Measurements from ENCODE around the gene MSLN. TPM values are rescaled to one million over a fixed set of nuclear protein-coding genes. Genes with fewer than 3 reads are reported as not detected.
A peak's percentile ranks its signal among the peaks of the same experiment; 100 is the strongest.
"Not testable (repeated sequence)": the region's sequence is repeated elsewhere in the genome, so short reads cannot be mapped to it uniquely, and the experiment has no call there.

MSLN gene
- polyA plus RNA-seq, 1 donor: 17.1 TPM

DNA sequence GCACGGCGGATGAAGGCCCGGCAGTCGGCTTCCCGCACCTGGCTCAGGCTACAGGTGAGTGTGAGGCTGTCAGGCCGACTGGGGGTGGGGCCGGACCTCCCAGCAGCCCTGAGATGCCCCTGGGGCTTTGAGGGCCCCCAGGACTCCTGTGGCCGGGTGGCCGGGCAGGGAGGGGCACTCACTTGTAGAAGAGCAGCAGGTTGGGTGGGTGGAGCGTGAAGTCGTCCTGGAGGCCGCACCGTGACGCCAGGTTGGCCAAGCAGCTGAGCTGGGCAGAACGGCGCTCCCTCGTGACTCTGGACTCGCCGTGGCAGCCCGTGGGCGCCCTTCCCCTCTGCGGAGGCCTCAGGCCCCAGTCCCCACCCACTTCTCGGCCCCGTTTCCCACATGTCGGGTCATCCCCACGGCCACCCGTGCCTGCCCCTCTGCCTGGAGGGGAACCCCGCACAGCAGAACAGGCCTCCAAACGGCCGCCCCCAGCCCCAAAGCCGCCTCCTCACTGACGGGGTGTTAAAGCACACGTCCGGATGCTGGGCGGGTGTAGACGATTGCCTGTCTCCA is 14.8 kb downstream of the MSLN start:
- DNase-seq: no peak

DNA sequence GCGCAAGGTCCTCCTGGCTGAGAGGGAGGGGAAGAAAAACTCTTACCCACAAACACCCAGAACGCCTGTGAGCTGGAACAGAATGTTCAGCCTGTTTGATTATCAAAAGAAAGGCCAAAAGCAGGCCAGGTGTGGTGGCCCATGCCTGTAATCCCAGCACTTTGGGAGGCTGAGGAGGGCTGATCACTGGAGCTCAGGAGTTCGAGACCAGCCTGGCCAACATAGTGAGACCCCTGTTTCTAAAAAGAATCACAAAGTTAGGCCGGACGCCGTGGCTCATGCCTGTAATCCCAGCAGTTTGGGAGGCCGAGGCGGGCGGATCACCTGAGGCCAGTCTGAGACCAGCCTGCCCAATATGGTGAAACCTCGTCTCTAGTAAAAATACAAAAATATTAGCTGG is 15.8 kb downstream of the MSLN start:
- DNase-seq: not testable (repeated sequence)

DNA sequence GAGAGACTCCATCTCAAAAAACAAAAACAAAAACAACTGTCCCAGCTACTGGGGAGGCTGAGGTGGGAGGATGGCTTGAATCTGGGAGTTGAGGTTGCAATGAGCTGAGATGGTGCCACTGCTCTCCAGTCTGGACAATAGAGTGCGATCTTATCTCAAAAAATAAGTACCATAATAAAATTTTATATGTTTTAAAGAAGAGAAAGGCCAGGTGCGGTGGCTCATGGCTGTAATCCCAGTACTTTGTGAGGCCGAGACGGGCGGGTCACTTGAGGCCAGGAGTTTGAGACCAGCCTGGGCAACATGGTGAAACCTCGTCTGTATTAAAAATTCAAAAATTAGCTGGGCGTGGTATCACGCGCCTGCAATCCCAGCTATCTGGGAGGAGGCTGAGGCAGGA is 16.3 kb downstream of the MSLN start:
- no peak for DNase-seq

DNA sequence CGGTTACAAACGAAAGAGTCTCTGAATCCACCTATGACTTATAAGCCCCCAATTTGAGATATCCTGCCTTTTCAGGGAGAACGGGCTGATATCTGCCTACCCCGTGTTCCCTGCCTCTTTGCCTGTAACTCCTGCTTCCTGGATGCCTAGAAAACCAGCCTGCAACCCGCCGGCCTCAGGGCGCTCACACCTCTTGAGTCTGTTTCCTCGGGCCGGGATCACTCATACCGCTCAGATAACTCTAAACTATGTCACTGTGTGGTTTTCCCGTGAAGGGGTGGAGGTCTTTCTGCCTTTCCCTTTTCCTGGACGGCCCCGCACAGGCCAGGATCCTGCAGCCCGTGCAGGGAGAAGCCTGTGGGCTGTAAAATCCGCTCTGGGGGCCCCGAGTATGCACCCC is 17.3 kb downstream of the MSLN start:
- no peak for DNase-seq

DNA sequence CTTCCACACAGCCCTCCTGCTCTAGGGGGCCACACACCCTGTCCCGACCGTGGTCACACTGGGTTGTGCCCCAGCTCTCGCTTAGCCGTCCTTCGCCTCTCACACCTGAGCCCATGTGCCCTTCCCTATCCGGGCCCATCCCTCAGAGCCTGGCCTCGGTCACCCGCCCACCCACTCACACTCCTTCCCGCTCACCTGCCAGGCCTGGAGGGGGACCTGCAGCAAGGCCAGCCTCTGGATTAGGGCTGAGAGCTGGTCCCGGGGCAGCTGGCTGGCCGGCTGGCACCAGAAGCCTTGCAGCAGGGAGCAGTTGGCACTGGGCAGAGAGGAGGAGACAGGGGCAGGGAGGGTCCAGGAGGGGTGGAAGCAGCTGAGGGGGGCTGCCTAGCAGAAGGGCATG is 17.9 kb downstream of the MSLN start:
- no peak for DNase-seq

DNA sequence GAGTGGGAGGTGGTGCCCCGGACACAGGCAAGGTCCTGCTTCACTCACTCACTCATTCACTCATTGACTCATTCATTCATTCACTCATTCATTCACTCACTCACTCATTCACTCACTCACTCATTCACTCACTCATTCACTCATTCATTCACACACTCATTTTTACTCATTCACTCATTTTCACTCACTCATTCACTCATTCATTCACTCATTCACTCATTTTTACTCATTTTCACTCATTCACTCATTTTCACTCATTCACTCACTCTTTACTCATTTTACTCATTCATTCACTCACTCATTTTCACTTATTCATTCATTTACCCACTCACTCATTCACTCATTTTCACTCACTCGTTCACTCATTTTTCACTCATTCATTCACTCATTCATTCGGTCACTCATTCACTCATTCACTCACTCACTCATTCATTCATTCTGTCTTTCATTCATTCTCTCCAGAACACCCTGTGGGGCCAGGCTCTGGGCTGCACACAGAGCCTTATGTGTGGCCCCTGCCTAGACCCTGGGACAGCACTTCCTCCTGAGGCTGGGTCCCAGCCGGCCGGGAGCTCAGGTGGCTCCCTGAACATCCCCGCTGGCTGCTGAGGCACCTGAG is 18.5 kb downstream of the MSLN start:
- DNase-seq: no peak

DNA sequence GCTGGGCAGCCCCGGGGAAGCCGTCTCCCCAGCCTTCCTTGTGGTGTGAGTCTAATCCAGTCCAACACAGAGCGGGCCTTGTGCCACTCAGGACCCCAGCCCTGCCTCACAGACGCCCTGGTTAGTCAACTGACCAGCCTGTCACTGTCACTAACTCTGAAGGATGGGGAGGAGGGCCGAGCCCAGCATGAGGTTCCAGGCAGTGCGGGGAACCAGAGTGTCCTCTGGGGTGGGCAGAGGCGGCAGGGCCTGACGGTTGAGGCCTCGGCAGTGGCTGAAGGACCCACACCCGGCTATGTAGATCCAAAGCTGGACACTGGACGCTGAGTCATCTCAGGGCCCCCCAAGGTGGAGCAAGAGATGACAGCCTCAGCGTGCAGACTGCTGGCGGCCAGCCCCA is 19.0 kb downstream of the MSLN start:
- DNase-seq: no peak

DNA sequence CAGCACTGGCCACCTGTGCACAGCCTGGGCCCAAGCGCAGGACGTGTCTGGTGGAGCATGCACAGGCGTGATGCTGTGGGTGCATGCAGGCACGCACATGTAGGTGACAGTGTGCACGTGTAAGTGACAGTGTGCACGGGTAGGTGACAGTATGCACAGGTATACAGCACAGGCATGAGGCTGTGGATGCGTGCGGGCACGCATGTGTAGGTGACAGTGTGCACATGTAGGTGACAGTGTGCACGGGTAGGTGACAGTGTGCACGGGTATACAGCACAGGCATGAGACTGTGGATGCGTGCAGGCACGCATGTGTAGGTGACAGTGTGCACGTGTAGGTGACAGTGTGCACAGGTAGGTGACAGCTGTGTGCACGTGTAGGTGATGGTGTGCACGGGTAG is 19.8 kb downstream of the MSLN start:
- no peak for DNase-seq

DNA sequence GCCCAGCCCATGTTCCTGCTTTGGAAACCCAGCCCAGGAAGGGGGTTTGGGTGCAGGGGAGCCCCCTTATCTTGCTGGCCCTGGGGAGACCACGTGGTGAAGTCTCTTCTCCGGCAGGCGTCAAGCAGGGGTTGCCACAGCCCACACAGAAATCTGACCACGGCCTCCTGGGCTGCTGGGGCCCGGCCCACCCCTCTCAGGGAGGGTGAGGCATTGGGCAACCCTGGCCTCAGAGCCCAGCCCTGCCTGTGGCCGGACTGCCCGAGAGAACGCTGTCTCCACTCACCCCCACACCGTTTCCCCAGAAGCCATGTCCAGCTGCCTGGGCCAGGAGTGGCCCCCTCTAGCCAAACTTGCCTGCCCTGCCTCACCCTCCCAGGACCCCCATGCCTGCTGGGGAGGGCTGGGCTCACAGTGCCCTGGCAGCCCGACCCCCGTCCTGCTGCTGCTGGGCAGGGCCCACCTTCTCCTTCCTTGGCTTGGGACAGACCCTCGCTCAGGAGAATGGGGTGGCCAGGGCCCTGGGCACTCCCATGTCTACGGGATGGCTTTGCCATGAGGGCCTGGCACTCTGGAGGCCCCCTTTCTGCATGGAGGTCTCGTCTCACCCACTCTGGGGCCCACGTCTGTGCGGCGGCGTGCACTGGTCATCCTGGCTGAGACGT is 20.9 kb downstream of the MSLN start:
- DNase-seq: no peak

DNA sequence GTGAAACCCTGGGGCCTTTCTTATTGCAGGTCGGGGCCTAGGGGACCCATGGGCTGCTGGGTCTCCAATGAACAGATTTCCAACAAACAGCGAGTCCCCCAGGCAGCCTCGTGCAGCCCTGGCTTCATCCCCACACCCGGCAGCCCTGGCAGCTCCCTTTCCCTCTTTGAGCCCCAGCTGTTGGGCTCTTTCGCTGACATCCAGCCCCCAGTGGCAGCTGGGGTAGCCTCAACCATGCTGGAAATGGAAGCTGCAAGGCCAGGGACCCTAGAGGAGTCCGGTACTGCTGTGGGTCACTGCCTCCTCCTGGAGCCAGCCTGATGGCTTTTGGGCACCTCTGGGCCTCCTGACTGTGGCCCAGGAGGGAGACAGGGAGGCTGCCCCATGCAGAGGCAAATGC is 21.7 kb downstream of the MSLN start:
- DNase-seq: no peak

DNA sequence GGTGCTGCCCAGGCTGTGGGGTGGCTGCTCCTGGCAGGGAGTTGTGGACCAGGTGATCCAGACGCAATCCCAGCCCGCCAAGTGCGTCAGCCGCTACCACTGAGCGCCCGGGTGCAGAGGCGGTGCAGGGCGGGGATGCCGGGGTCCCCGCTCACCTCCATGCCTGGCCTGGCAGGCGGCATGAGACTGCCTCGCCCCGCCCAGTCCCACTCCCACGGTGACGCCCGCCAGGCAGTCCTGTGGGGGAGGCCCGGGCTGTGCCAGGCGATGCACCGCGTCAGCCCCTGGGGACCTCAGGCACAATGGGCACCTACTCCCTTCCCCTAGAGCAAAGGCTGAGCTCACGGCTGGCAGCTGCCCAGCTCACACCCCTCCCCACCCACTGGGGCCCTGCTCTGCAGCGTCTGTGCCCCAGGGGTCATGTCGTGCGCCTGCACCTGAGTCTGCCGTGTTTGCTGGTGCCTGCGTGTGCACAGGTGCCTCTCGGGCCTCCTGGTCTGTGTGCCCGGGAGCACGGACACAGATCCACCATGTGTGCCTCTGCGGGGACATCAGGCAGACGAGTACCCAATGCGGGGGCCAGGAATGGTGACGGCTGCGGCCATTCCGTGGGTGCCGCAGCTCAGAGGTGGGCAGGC is 22.4 kb downstream of the MSLN start:
- no peak for DNase-seq

DNA sequence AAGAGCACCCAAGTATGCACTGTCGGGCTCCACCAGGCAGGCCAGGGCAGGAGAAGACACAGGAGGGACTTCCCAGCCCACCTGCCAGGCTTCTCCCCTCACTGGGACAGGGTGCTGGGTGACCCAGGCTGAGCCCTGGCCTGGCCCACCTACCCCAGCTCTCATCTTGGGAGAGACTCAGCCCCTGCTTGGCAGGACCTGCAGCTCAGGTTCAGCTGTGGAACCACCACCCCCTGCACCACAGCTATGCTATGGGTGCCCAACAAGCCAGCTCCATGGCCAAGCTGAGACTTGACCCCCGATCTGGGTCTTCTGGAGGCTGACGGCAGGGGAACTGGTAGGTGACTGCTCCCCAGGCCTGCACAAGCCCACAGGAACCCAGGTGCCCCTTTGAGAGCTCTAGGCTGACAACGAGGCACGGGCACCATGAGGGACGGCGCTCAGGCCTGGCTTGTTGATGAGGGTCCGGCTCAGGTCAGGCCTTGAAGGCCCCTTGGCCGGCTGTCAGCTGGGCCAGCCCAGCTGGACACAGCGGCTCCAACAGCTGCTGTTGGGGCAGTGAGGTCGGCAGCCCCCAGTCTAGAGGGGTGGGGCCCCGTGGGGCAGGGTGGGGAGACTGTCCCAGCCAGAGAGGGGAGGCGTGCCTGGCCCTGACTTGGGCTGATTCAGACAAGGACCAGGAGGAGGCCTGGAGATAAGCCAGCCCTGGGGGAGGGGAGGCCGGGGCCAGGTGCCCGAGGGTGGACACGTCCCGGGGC is 23.0 kb downstream of the MSLN start:
- no peak for DNase-seq

DNA sequence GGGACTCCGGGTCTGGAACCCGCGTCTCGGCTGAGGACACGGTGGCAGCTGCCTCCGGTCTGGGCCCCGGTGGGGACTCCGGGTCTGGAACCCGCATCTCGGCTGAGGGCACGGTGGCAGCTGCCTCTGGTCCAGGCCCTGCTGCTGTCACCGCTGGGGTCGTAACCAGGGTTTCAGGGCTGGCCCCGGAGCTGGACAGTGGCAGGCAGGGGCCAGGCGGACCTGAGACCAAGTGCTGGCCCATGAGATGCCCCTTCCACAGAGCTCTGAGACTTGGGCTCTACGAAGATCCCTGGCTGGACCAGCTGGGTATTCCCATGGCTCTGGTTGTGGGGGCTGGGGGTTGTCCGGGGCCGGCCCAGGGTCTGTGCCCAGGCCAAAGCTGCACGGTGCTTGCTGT is 23.9 kb downstream of the MSLN start:
- DNase-seq: no peak

DNA sequence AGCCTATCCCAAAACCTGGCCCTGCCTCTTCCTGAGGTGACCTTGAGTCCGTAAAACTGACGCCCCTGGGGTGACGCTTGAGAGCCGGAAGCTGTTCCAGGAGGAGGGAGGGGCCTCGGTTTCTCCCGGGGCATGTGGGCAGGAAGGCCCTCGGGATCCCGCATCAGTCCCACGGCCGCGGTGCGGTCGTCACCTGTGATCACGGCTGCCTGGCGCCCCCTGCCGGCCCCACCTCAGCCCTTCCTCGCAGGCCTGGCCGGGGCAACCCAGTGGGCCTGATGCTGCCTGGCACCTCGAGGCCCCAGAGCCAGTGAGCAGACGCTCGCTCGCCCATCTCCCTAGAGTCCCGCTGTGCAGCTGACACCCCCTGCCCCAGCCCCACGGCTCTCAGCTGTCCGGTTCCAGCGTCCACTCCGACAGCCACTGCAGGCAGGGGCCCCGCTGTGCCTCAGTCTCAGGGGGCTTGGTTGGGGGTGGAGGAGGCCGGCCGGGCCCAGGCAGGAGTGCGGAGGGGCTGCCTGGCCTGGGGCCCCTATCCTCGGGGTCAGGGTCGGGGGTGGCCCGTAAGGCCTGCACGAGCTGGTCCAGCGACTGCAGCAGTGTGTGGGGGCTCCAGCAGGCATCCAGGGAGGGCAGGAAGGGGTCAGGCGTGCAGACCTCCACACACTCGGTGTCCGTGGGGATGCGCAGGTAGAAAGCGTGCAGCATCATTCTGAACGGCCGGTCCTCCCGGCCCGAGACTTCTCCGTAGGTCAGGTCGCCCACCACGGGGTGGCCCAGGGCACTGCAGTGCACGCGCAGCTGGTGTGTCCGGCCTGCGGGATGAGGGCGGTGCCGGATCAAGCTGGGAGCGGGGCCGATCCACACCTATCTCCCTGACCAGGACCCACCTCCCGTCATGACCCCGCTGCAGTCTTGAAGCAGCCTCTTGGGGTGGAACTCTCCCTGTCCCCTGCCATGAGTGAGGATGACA is 25.3 kb downstream of the MSLN start:
- DNase-seq: no peak

DNA sequence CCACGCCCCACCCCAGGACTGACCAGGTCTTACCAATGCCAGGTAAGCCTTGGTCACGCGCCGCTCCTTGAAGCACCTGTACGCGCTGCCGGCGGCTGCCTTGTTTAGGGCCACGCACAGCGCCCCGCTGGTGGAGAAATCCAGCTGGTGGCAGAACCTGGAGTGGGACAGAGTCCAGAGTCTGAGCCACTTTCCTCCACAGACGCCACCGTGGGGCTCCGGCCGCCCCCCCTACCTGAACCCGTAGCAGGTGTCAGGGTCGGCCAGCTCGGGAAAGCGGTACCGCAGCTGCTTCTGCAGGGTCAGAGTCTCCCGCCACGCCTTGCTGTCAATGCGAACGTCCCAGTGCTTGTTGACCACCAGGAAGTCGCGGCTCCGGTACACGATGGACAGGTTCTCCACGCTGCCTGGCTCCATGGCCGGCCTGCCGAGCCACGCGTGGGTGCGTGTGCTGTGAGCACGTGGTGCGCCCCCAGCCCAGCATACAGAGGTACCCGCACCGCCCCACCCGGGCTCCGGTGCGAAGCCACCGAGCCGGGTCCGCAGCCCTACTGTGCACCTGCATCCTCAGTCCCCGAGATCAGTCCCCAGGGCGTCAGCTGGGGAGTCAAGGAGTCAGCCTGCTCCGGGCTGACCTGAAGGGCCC is 26.9 kb downstream of the MSLN start:
- no peak for DNase-seq

DNA sequence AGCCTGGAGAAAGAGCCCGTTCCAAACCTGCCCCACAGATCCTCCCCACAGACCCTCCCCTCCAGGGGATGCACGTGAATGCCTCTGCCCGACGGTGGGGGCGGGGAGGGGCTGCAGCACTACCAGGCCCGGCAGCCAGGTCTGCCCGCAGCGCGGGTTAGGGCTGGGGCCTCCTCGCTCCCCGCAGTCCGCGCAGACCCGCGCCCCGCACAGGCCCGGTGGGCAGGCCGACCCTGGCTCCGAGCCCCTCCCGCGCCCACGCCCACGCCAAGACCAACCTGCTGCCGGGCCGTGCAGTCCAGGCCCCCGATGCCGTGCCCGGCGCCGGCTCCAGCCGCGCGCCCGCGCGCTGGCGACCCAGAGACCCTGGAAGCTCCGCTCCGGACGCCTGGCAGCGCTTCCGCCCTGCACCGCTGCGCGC is 27.5 kb downstream of the MSLN start, which contains the start of gene RPUSD1:
Gene RPUSD1, minus strand, starts transcription at position 404 of the 421 bp plus-strand sequence. CDS start 644 bp downstream, outside the sequence.
- DNase-seq: no peak

DNA sequence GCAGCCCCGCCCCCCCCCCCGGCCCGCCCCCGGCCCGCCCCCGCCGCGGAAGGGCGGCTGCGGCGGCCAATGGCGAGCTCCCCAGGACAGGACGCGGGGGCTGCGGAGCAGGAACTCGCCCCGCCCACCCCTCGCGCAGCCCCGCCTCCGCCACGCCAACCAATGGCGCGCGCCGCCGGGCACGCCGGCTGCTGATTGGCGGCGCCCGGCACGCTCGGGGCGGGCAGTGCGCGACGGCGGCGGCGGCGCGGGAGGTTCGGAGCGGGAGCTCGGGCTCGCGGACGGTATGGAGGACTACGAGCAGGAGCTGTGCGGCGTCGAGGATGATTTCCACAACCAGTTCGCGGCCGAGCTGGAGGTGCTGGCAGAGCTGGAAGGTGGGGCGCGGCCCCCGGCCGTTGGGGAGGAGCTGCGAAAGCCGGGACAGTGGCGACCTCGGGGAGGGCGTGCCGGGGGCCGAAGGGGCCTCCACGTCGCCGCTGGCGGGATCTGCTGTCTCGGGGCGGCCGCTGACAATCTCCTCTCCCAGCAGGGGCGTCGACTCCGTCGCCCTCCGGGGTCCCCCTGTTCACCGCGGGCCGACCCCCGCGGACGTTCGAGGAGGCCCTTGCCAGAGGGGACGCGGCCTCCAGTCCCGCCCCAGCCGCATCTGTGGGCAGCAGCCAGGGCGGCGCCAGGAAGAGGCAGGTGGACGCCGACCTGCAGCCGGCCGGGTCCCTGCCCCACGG is 28.0 kb downstream of the MSLN start, which contains the start of gene CHTF18:
Gene CHTF18, plus strand, starts transcription at position 222 of the 728 bp plus-strand sequence. Its CDS starts 65 bp downstream, at position 287.
- DNase-seq: peak; percentile 93

DNA sequence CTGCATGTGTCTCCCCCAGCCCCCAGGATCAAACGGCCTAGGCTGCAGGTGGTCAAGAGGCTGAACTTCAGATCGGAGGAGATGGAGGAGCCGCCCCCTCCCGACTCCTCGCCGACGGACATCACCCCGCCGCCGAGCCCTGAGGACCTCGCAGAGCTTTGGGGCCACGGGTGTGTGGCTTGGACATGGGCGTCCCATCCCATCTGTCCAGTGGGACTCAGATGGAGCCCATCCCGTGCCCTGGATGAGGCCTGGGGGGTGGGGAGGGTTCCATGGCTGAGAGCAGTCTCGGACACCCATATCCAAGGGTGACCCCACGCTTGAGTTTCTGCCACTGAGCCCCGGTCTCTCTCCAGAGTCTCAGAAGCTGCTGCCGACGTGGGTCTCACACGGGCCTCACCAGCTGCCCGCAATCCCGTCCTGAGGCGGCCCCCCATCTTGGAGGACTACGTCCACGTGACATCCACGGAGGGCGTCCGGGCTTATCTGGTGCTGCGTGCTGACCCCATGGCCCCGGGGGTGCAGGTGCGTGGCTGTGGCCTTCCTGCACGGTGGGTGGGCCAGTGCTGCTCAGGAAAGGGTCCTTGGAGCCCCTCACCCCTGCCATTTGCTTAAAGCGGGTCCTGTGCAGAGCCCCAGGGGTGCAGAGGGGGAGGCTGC is 28.8 kb downstream of the MSLN start:
- DNase-seq: no peak

DNA sequence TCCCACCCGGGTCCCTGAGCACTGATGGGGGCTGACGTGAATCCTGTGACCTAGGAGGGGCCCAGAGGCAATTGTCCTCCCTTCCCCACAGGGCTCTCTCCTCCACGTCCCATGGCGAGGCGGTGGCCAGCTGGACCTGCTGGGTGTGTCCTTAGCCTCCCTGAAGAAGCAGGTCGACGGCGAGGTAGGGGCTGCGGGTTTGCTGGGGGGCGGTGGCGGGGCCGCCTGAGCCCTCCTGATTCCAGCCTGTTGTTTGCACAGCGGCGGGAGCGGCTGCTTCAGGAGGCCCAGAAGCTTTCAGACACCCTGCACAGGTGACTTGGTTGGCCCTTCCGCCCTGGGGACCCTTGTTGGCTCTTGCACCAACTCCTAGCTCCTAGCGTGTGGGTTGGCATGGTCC is 29.6 kb downstream of the MSLN start:
- no peak for DNase-seq

Data from left kidney (tissue), 2 donors.